HCT116 (cell line): ENCODE data around the gene TMEM132D.

Source experiments
- CEBPB ChIP-seq: IDR thresholded peaks from 2 replicates; pipeline ENCODE4 v1.6.1; 2012; ENCODE audit warnings: low read depth
- EZH2 ChIP-seq: fragments of 200-600 bp; sonication (generic); IDR thresholded peaks from 2 replicates; pipeline ENCODE4 v1.6.1; 2017; ENCODE audit warnings: antibody characterized with exemption, mixed run types
- POLR2A ChIP-seq: IDR thresholded peaks from 2 replicates; pipeline ENCODE4 v1.7.0; 2011; ENCODE audit warnings: borderline replicate concordance; ENCODE audit not compliant: insufficient read depth, insufficient read length; ENCODE audit errors: extremely low read depth
- POLR2AphosphoS5 ChIP-seq: IDR thresholded peaks from 2 replicates; pipeline ENCODE4 v1.6.1; 2011; ENCODE audit warnings: mild to moderate bottlenecking, low read depth, low read length, moderate library complexity
- SRF ChIP-seq: IDR thresholded peaks from 2 replicates; pipeline ENCODE4 v1.6.1; 2012; ENCODE audit warnings: low read depth
- TF ChIP-seq, protein P1 (sequence below), 3 experiments: fragments of 200-600 bp in 1 of 3; sonication (generic) in 1 of 3; IDR thresholded peaks in 2 of 3; conservative IDR thresholded peaks in 1 of 3; 2 replicates each; pipeline ENCODE4 v1.5.1; 2012 to 2017; ENCODE audit warnings: low read depth in 2 of 3, low read length in 2 of 3, antibody characterized with exemption in 1 of 3, borderline replicate concordance in 1 of 3, control low read depth in 1 of 3, mild to moderate bottlenecking in 1 of 3, mixed read lengths in 1 of 3, mixed run types in 1 of 3, moderate library complexity in 1 of 3; ENCODE audit not compliant: insufficient read depth in 1 of 3
- TF ChIP-seq, protein P2 (sequence below): IDR thresholded peaks from 2 replicates; pipeline ENCODE4 v1.6.1; 2012

DNA sequence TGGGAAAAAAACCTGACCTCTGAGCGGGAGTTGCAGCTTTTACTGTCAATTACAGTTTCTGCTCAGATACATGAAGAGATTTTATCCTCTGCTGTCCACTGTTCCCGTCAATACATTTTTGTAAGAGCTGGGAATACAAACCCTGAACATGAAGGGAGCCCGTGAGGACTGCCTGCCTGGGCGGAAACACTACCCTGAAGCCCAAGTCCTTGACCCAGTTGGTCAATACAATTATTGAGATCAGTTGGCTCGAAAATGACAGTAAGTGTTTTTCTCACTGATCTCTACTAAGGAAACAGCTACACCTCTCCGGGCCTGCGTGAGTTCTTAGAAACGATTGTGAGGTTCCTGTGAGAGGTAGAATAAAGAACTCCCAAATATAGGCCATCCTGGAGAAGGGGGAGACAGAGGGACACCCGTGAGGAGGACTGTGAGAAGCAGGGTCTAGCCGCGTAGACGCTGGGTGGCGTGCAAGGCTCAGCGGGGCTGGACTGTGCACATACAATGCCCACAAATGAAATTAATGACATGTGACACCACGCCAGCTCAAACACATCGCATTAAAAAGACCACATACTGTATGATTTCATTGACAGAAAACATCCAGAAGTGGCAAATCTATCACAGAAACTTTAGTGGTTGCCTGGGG is 509.5 kb downstream of the TMEM132D start:
- TF ChIP-seq SRF (no peak), POLR2A (no peak), CEBPB (no peak), EZH2 (no peak), POLR2AphosphoS5 (no peak)
- TF ChIP-seq, protein P1, sequence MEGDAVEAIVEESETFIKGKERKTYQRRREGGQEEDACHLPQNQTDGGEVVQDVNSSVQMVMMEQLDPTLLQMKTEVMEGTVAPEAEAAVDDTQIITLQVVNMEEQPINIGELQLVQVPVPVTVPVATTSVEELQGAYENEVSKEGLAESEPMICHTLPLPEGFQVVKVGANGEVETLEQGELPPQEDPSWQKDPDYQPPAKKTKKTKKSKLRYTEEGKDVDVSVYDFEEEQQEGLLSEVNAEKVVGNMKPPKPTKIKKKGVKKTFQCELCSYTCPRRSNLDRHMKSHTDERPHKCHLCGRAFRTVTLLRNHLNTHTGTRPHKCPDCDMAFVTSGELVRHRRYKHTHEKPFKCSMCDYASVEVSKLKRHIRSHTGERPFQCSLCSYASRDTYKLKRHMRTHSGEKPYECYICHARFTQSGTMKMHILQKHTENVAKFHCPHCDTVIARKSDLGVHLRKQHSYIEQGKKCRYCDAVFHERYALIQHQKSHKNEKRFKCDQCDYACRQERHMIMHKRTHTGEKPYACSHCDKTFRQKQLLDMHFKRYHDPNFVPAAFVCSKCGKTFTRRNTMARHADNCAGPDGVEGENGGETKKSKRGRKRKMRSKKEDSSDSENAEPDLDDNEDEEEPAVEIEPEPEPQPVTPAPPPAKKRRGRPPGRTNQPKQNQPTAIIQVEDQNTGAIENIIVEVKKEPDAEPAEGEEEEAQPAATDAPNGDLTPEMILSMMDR (IDR thresholded peaks at IDR 0.05 in 2 of 3, conservative IDR thresholded peaks at IDR 0.05 in 1 of 3; ENCODE audit: borderline replicate concordance in 1 of 3, insufficient read depth in 1 of 3, low read depth in 2 of 3, low read length in 2 of 3) = no peak
- TF ChIP-seq, protein P2, sequence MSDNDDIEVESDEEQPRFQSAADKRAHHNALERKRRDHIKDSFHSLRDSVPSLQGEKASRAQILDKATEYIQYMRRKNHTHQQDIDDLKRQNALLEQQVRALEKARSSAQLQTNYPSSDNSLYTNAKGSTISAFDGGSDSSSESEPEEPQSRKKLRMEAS = no peak
